HEK293T (cell line): ENCODE data around the gene CCL17.

Experiments
- BHLHE40 ChIP-seq: fragments of 450-650 bp; IDR thresholded peaks from 2 replicates; pipeline ENCODE4 v1.6.1; 2016; ENCODE audit warnings: mild to moderate bottlenecking, moderate library complexity, borderline replicate concordance
- CTBP1 ChIP-seq: fragments of 450-650 bp; IDR thresholded peaks from 2 replicates; pipeline ENCODE4 v1.6.1; 2016; ENCODE audit warnings: borderline replicate concordance
- FOXA1 ChIP-seq: fragments of 450-650 bp; IDR thresholded peaks from 2 replicates; pipeline ENCODE4 v1.6.1; 2016; ENCODE audit warnings: mild to moderate bottlenecking
- FOXM1 ChIP-seq: fragments of 450-650 bp; IDR thresholded peaks from 2 replicates; pipeline ENCODE4 v1.6.1; 2017; ENCODE audit warnings: mild to moderate bottlenecking, borderline replicate concordance
- HDGF ChIP-seq: fragments of 450-650 bp; IDR thresholded peaks from 2 replicates; pipeline ENCODE4 v1.6.1; 2017; ENCODE audit warnings: antibody characterized with exemption, borderline replicate concordance
- L3MBTL2 ChIP-seq: fragments of 450-650 bp; conservative IDR thresholded peaks from 2 replicates; pipeline ENCODE4 v1.6.1; 2016; ENCODE audit warnings: mild to moderate bottlenecking
- LEF1 ChIP-seq: fragments of 450-650 bp; IDR thresholded peaks from 2 replicates; pipeline ENCODE4 v1.6.1; 2017; ENCODE audit warnings: mild to moderate bottlenecking, borderline replicate concordance
- NFRKB ChIP-seq: fragments of 450-650 bp; IDR thresholded peaks from 2 replicates; pipeline ENCODE4 v1.6.1; 2016; ENCODE audit warnings: mild to moderate bottlenecking, moderate library complexity
- SP1 ChIP-seq: fragments of 450-650 bp; IDR thresholded peaks from 2 replicates; pipeline ENCODE4 v1.6.1; 2017
- SUZ12 ChIP-seq: fragments of 450-650 bp; IDR thresholded peaks from 2 replicates; pipeline ENCODE4 v1.6.1; 2016; ENCODE audit warnings: mild to moderate bottlenecking
- TARDBP ChIP-seq: fragments of 450-650 bp; IDR thresholded peaks from 2 replicates; pipeline ENCODE4 v1.6.1; 2016
- ZNF384 ChIP-seq: fragments of 450-650 bp; IDR thresholded peaks from 2 replicates; pipeline ENCODE4 v1.6.1; 2016
- TF ChIP-seq, protein P1 (sequence below): fragments of 450-650 bp; IDR thresholded peaks from 2 replicates; pipeline ENCODE4 v1.6.1; 2016

DNA sequence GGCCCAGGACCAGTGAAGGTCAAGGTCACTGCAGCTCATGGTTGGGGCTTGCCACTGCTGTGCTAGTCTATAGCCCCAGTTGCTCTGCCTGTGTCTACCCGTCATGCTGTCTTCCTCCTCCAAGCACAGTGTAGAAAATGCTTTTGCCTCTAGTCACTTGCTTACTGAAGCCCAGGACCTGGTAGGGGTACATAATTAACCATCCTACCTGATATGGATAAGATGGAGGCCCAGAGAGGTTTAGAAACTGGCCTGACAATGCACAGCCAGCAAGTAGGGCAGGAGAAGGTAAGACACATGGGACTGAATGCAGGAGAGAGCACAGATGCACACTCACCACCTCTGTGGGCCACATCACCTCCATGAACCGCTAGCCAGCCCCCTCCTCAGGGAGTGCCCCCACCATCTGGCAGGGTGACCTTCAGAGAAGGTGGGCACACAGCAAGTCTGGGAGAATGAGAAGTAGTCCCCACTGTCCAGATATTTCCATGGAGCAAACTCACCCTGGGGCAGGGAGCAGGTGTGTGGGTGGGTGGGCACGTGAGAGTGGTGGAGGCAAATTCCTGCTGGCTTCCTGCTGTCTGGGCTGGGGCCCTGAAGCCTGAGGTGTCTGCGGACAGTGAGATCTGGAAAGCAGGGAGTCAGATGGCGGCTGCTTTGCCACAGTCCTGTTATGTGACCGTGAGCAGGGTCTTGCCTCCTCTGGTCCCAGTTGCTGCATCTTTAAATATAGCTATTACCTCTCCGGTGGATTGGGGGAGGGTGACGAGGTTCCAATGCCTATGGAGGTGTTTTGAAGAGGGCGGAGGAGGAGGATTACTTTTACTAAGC is 31.2 kb upstream of the CCL17 start:
- TF ChIP-seq BHLHE40 (no peak), ZNF384 (no peak), NFRKB (no peak), TARDBP (no peak), SP1 (no peak), FOXA1 (no peak), CTBP1 (no peak), FOXM1 (no peak), L3MBTL2 (no peak), LEF1 (no peak), SUZ12 (no peak), HDGF (no peak)
- TF ChIP-seq, protein P1, sequence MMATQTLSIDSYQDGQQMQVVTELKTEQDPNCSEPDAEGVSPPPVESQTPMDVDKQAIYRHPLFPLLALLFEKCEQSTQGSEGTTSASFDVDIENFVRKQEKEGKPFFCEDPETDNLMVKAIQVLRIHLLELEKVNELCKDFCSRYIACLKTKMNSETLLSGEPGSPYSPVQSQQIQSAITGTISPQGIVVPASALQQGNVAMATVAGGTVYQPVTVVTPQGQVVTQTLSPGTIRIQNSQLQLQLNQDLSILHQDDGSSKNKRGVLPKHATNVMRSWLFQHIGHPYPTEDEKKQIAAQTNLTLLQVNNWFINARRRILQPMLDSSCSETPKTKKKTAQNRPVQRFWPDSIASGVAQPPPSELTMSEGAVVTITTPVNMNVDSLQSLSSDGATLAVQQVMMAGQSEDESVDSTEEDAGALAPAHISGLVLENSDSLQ = no peak
